HG02970 (cell line): ENCODE measurements around the gene GMPR.
A peak's percentile ranks its signal among the peaks of the same experiment; 100 is the strongest.

Source experiments
- ATAC-seq: cut with Tn5 transposase; IDR thresholded peaks from one replicate; pipeline ENCODE4 v1.9.1; 2021; ENCODE audit warnings: mild to moderate bottlenecking, moderate library complexity, moderate number of reproducible peaks; ENCODE audit not compliant: unreplicated experiment, low FRiP score

Gene GMPR

GRCh38 chr6:16238057-16238962, at the start of gene GMPR:
Gene GMPR, plus strand, starts transcription at chr6:16238587. Its CDS starts 107 bp downstream, at chr6:16238694.
- ATAC-seq = peak; percentile 57

DNA sequence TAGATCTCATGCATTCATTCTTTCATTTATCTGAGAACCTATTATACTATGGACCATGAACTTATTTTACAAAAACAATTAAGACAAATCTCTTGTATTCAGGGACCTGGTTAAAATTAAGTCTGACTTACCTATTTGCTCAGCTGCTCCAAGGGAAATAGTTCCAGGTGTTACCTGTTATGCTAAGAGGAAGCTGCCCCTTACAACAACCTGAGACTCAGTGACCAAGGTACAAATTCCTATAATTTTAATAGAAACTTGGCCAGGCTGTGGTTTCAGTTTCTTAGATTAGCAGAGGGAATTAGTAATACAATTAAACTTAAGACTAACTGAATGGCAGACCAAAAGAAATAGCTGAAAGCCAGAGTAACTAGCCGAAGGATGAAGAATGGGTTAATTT, 48.2 kb upstream of the GMPR start:
- no peak for ATAC-seq

GRCh38 chr6:16196260-16196983, 42.0 kb upstream of the GMPR start:
- no peak for ATAC-seq

GRCh38 chr6:16196984-16197546, 41.3 kb upstream of the GMPR start:
- no peak for ATAC-seq

- no peak for ATAC-seq
Observed at GRCh38 chr6:16198061-16198705, 40.2 kb upstream of the GMPR start.

DNA sequence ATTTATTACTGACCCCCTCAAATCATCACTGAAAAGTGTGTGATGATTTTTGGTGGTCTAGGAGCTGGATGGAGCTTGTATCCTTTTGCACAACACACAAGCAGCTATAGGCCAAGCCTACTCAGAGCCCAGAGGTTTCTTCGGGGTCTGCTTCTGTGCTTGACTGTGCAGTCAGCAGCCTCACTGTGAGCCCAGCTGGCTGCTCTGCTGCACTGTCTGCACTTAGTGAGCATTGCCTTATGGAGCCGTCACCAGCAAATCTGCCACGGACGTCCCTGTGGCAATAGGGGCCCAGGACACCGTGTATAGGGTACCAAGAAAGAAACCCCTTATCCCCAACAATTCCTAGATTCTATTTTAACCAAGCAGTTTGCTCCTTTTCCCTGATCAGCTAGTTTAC, 38.6 kb upstream of the GMPR start:
- ATAC-seq = no peak

- ATAC-seq = no peak
Observed at GRCh38 chr6:16200321-16200883, 38.0 kb upstream of the GMPR start.

DNA sequence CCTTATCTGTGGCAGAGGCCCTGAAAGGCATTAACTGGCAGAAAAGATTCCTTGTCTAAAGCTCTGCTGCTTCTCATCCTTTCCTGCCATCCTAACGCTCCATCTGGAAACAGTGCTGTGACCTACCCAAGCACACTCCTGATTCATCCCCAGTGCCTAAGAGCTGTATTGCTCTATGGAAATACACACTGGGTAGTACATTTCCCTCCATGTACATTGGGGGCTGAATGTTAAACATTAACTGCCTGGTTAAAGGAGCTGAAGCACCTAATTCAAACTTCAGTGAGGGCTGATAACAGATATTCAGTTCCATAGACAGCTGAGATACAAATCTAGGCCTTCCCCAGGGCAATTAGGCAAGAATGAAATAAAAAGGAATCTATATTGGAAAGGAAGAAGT, 36.7 kb upstream of the GMPR start:
- ATAC-seq = no peak

GRCh38 chr6:16204653-16205376, 33.6 kb upstream of the GMPR start:
- peak; percentile 14 for ATAC-seq

DNA sequence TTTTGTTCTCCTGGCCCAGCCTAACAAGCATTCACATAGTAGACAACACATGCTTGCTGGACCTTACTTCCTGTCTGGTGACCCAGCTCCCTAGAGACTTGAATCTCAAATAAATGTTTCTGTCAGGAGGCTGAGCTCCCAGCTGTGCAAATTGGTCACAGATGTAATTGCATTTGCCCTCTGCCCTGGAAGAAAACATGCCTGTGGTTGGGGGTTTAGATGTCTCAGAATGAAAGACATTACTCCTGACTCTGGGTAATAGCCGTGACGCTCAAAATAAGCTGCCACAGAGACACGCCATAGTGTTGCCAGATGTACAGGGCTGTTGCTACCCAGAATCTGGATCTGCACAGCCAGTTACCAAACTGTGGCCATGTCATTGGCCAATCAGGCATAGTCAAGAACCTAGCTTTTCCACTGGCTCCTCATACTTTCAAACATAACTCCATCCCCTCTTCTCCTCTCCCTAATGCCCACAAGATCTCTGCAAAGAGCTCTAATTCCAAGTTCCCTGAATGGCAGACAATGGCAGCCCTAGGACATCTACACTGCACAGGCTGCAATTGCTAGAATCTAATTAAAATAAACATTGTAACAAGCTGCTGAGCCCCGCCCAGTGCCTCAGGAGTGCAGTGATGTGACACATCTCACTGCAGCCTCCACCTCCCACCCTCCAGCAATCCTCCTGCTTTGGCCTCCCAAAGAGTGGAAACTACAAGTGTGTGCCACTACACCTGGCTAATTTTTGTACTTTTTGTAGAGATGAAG, 32.8 kb upstream of the GMPR start:
- ATAC-seq = peak; percentile 90

- ATAC-seq = no peak
Observed at GRCh38 chr6:16206595-16207037, 31.8 kb upstream of the GMPR start.

DNA sequence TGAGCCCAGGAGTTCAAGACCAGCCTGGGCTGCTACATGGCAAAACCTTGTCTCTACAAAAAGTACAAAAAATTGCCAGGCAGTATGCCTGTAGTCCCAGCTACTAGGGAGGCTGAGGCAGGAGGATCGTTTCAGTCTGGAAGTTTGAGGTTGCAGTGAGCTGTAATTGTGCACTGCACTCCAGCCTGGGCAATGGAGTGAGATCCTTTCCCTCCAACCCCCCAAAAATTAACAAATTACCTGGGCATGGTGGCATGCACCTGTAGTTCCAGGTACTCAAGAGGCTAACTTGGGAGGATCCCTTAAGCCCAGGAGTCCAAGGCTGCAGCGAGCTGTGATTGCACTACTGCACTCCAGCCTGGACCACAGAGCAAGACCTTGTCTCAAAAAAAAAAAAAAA, 29.4 kb upstream of the GMPR start:
- no peak for ATAC-seq

DNA sequence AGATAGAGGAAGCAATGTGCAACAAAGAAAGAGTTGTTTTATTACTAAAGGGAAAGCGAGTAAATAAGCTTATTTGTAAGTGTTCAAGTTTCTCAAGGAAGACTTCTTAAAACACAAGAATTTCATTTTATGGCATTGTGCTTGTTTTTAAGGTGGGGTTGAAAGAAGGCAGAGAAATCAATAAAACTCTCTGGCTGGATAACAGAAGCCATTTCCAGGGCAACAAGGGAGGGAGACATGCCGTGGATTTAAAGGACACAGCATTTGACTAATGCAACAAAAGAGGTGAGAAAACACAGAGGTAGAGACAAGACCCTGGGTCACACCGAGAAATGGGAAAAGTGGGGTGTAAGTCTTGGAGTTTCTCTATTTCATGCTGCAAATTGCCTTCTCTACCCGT, 28.8 kb upstream of the GMPR start:
- no peak for ATAC-seq

GRCh38 chr6:16212276-16212675, 26.1 kb upstream of the GMPR start:
- ATAC-seq = no peak

DNA sequence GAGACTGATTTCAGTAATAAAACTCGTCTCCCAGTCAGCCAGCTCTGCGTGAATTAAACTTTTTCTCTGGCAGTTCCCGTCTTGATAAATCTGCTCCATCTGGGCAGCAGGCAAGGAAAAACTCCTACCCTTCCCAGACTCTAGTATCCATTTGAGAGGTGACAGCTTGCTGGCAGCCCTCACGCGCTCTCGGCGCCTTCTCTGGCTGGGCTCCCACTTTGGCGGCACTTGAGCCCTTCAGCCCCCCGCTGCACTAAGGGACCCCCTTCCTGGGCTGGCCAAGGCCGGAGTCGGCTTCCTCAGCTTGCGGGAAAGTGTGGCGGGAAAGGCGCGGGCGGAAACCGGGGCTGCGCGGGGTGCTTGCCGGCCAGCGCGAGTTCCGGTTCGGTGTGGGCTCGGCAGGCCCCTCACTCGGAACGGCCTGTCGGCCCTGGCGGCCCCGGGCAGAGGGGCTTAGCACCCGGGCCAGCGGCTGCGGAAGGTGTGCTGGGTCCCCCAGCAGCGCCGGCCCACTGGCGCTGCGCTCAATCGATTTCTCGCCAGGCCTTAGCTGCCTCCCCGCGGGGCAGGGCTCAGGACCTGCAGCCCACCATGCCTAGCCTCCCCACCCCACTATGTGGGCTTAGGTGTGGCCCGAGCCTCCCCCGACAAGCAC, 21.8 kb upstream of the GMPR start:
- no peak for ATAC-seq

GRCh38 chr6:16217156-16217721, 21.1 kb upstream of the GMPR start:
- no peak for ATAC-seq

GRCh38 chr6:16222826-16223225, 15.6 kb upstream of the GMPR start:
- no peak for ATAC-seq

- ATAC-seq = no peak
Observed at GRCh38 chr6:16223362-16223761, 15.0 kb upstream of the GMPR start.
